ENCODE measurements around the gene HTT-AS.
A peak's percentile ranks its signal among the peaks of the same experiment; 100 is the strongest.
"Not testable (repeated sequence)": the region's sequence is repeated elsewhere in the genome, so short reads cannot be mapped to it uniquely, and the experiment has no call there.

Gene HTT-AS

DNA sequence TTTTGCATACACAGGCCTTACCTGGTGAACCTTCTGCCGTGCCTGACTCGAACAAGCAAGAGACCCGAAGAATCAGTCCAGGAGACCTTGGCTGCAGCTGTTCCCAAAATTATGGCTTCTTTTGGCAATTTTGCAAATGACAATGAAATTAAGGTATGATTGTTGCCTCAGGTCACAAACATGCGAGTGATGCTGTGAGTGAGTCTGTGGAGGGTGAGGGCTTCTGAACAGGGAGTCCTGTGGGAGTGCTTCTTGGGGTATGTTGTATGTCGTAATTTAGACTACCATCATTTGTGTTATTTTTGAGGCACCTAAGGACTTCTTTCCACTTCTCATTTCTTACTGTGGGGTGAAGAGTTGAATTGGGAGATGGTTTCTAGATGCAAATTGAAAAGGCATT is 32.9 kb upstream of the HTT-AS start:
- no peak overlapping the region for H3K4me3 Mint-ChIP-seq
- H3K27me3 Mint-ChIP-seq, result no peaks in the 10 kb centered on the region
- H3K36me3 Mint-ChIP-seq, result peaks cover 19% of the 10 kb centered on the region
- H3K9me3 Mint-ChIP-seq, result no peaks in the 10 kb centered on the region
- peaks cover 12% of the 10 kb centered on the region for H3K4me1 Mint-ChIP-seq
- no peak overlapping the region for H3K27ac Mint-ChIP-seq

GRCh38 chr4:3106339-3107186 is 32.2 kb upstream of the HTT-AS start:
- Mint-ChIP-seq H3K4me3 (no peak overlapping the region), H3K36me3 (peaks cover 18% of the 10 kb centered on the region), H3K27ac (no peak overlapping the region), H3K27me3 (no peaks in the 10 kb centered on the region), H3K4me1 (peaks cover 12% of the 10 kb centered on the region), H3K9me3 (no peaks in the 10 kb centered on the region)

GRCh38 chr4:3098346-3098745 is 24.0 kb upstream of the HTT-AS start:
- no peaks in the 10 kb centered on the region for H3K9me3 Mint-ChIP-seq
- no peak overlapping the region for H3K4me3 Mint-ChIP-seq
- H3K27me3 Mint-ChIP-seq, result no peaks in the 10 kb centered on the region
- H3K36me3 Mint-ChIP-seq, result peaks cover 12% of the 10 kb centered on the region
- H3K4me1 Mint-ChIP-seq, result peaks cover 9% of the 10 kb centered on the region
- peak overlapping the region; percentile 81 for H3K27ac Mint-ChIP-seq

DNA sequence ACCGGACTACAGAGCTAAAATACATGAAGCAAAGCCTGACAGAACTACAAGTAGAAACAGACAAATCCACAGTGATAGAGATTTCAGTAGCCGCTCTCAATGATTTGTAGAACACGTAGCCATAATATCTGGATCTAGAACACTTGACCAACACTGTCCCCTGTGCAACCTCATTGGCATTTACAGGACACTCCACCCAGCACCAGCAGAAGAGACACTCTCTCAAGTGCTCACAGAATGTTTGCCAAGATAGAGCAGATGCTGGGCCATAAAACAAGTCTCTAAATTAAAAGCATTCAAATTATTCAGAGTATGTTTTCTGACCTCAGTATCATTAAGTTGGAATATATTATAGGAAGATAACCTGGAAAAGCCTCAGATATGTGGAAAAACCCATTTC is 21.9 kb upstream of the HTT-AS start:
- H3K27ac Mint-ChIP-seq, result peak overlapping the region; percentile 23
- peaks cover 20% of the 10 kb centered on the region for H3K36me3 Mint-ChIP-seq
- H3K9me3 Mint-ChIP-seq, result no peaks in the 10 kb centered on the region
- H3K4me1 Mint-ChIP-seq, result peaks cover 16% of the 10 kb centered on the region
- H3K4me3 Mint-ChIP-seq, result no peak overlapping the region
- H3K27me3 Mint-ChIP-seq, result no peaks in the 10 kb centered on the region

DNA sequence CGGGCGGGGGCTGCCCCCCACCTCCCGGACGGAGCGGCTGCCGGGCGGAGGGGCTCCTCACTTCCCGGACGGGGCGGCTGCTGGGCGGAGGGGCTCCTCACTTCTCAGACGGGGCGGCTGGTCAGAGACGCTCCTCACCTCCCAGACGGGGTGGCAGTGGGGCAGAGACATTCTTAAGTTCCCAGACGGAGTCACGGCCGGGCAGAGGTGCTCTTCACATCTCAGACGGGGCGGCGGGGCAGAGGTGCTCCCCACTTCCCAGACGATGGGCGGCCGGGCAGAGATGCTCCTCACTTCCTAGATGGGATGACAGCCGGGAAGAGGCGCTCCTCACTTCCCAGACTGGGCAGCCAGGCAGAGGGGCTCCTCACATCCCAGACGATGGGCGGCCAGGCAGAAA is 20.4 kb upstream of the HTT-AS start:
- not testable (repeated sequence) for H3K27ac Mint-ChIP-seq, H3K27me3 Mint-ChIP-seq, H3K9me3 Mint-ChIP-seq, H3K4me3 Mint-ChIP-seq
- peaks cover 22% of the 10 kb centered on the region for H3K4me1 Mint-ChIP-seq
- H3K36me3 Mint-ChIP-seq, result peaks cover 20% of the 10 kb centered on the region

- Mint-ChIP-seq H3K9me3 (no peaks in the 10 kb centered on the region), H3K4me3 (no peak overlapping the region), H3K36me3 (peaks cover 27% of the 10 kb centered on the region), H3K4me1 (peaks cover 21% of the 10 kb centered on the region), H3K27ac (peak overlapping the region; percentile 4), H3K27me3 (no peaks in the 10 kb centered on the region)
These were observed 17.1 kb upstream of the HTT-AS start for GRCh38 chr4:3091464-3091863.

- Mint-ChIP-seq H3K36me3 (peaks cover 14% of the 10 kb centered on the region), H3K9me3 (no peaks in the 10 kb centered on the region), H3K4me1 (peaks cover 49% of the 10 kb centered on the region), H3K4me3 (no peak overlapping the region), H3K27me3 (no peaks in the 10 kb centered on the region), H3K27ac (peak overlapping the region; percentile 43)
These were observed 12.9 kb upstream of the HTT-AS start for GRCh38 chr4:3087115-3087797.

DNA sequence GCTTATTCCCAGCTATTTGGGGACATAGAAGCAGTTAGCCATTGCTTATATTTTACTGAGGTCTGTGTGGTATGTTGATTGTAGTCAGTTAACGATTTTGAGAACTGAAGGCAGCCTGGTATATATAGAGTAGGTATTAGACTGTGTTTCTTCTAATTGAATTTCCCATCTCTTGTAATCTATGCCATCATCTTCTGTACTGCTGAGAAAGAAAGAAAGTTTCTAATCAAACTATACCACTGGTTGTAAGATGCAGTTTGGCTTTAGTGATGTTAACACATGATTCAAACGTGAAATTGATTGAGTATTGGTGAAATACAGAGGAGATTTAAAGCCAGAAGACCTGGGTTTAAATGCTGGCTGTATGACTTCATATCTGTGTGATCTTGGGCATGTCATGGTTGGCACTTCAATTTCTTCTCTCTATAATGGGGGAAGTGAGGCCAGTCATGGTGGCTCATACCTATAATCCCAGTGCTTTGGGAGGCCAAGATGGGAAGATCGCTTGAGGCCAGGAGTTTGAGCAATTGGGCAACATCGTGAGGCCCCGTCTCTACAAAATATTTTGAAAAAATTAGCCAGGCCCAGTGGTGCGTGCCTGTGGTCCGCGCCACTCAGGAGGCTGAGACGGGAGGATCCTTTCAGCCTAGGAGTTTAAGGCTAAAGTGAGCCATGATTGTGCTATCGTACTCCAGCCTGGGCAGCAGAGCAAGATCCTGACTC is 11.8 kb upstream of the HTT-AS start:
- no peaks in the 10 kb centered on the region for H3K27me3 Mint-ChIP-seq
- H3K27ac Mint-ChIP-seq, result peak overlapping the region; percentile 89
- H3K36me3 Mint-ChIP-seq, result peaks cover 14% of the 10 kb centered on the region
- peaks cover 51% of the 10 kb centered on the region for H3K4me1 Mint-ChIP-seq
- H3K9me3 Mint-ChIP-seq, result no peaks in the 10 kb centered on the region
- peak overlapping the region; percentile 16 for H3K4me3 Mint-ChIP-seq

- Mint-ChIP-seq H3K27ac (peak overlapping the region; percentile 24), H3K36me3 (peaks cover 12% of the 10 kb centered on the region), H3K4me1 (peaks cover 64% of the 10 kb centered on the region), H3K4me3 (no peak overlapping the region), H3K27me3 (no peaks in the 10 kb centered on the region), H3K9me3 (no peaks in the 10 kb centered on the region)
These were observed 9.4 kb upstream of the HTT-AS start for GRCh38 chr4:3083732-3084131.

DNA sequence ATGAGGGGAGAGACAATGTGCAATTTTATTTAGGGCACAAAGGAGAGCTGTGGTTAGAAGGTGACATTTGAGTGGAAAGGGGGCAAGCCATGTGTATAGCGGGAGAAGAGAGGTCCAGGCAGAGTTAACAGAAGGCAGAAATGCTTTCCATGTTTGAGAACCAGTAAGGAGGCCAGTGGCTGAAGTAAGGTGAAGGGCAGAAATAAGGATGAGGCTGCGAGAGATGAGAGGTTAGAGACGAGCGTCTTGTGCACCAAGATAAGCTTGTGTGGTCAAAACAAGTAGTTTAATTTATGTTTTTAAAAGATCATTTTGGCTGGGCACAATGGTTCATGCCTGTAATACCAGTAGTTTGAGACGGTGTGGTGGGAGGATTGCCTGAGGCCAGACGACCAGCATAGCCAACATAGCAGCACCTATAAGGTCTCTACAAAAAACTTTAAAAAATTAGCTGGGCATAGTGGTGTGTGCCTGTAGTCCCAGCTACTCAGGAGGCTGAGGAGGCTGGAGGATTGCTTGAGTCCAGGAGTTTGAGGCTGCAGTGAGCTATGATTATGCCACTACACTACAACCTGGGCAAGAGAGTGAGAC is 8.7 kb upstream of the HTT-AS start:
- H3K27me3 Mint-ChIP-seq, result no peaks in the 10 kb centered on the region
- no peaks in the 10 kb centered on the region for H3K9me3 Mint-ChIP-seq
- no peak overlapping the region for H3K27ac Mint-ChIP-seq
- no peak overlapping the region for H3K4me3 Mint-ChIP-seq
- H3K36me3 Mint-ChIP-seq, result peaks cover 8% of the 10 kb centered on the region
- H3K4me1 Mint-ChIP-seq, result peaks cover 67% of the 10 kb centered on the region

- H3K9me3 Mint-ChIP-seq, result no peaks in the 10 kb centered on the region
- H3K4me1 Mint-ChIP-seq, result peaks cover 72% of the 10 kb centered on the region
- no peak overlapping the region for H3K4me3 Mint-ChIP-seq
- H3K36me3 Mint-ChIP-seq, result peaks cover 4% of the 10 kb centered on the region
- no peak overlapping the region for H3K27ac Mint-ChIP-seq
- no peaks in the 10 kb centered on the region for H3K27me3 Mint-ChIP-seq
These were observed 5.4 kb upstream of the HTT-AS start for GRCh38 chr4:3079694-3080123.

GRCh38 chr4:3077796-3078195 is 3.5 kb upstream of the HTT-AS start:
- H3K27me3 Mint-ChIP-seq, result no peaks in the 10 kb centered on the region
- no peaks in the 10 kb centered on the region for H3K9me3 Mint-ChIP-seq
- peak overlapping the region; percentile 37 for H3K4me3 Mint-ChIP-seq
- peak overlapping the region; percentile 49 for H3K27ac Mint-ChIP-seq
- H3K4me1 Mint-ChIP-seq, result peaks cover 60% of the 10 kb centered on the region
- peaks cover 2% of the 10 kb centered on the region for H3K36me3 Mint-ChIP-seq

DNA sequence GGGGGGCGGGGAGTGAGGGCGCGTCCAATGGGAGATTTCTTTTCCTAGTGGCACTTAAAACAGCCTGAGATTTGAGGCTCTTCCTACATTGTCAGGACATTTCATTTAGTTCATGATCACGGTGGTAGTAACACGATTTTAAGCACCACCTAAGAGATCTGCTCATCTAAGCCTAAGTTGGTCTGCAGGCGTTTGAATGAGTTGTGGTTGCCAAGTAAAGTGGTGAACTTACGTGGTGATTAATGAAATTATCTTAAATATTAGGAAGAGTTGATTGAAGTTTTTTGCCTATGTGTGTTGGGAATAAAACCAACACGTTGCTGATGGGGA is 1.3 kb upstream of the HTT-AS start:
- H3K4me3 Mint-ChIP-seq, result peak overlapping the region; percentile 92
- peaks cover 42% of the 10 kb centered on the region for H3K4me1 Mint-ChIP-seq
- peak overlapping the region; percentile 88 for H3K27ac Mint-ChIP-seq
- peaks cover 2% of the 10 kb centered on the region for H3K36me3 Mint-ChIP-seq
- H3K9me3 Mint-ChIP-seq, result no peaks in the 10 kb centered on the region
- H3K27me3 Mint-ChIP-seq, result no peaks in the 10 kb centered on the region

DNA sequence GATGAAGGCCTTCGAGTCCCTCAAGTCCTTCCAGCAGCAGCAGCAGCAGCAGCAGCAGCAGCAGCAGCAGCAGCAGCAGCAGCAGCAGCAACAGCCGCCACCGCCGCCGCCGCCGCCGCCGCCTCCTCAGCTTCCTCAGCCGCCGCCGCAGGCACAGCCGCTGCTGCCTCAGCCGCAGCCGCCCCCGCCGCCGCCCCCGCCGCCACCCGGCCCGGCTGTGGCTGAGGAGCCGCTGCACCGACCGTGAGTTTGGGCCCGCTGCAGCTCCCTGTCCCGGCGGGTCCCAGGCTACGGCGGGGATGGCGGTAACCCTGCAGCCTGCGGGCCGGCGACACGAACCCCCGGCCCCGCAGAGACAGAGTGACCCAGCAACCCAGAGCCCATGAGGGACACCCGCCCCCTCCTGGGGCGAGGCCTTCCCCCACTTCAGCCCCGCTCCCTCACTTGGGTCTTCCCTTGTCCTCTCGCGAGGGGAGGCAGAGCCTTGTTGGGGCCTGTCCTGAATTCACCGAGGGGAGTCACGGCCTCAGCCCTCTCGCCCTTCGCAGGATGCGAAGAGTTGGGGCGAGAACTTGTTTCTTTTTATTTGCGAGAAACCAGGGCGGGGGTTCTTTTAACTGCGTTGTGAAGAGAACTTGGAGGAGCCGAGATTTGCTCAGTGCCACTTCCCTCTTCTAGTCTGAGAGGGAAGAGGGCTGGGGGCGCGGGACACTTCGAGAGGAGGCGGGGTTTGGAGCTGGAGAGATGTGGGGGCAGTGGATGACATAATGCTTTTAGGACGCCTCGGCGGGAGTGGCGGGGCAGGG is 711 bp upstream of the HTT-AS start:
- Mint-ChIP-seq H3K27ac (peak overlapping the region; percentile 88), H3K4me1 (peaks cover 36% of the 10 kb centered on the region), H3K9me3 (no peaks in the 10 kb centered on the region), H3K4me3 (peak overlapping the region; percentile 92), H3K36me3 (peaks cover 2% of the 10 kb centered on the region), H3K27me3 (no peaks in the 10 kb centered on the region)

Measured in activated naive CD4-positive, alpha-beta T cell treated with anti-CD3 and anti-CD28 coated beads, Interleukin-2, amount 50 U/mL, for 24 hours (primary cell).